ENCODE measurements around the gene DPF1. TPM values are rescaled to one million over a fixed set of nuclear protein-coding genes. Genes with fewer than 3 reads are reported as not detected.

Gene DPF1
- total and polyA plus RNA-seq, 2 donors from 2014 or later: not detected

DNA sequence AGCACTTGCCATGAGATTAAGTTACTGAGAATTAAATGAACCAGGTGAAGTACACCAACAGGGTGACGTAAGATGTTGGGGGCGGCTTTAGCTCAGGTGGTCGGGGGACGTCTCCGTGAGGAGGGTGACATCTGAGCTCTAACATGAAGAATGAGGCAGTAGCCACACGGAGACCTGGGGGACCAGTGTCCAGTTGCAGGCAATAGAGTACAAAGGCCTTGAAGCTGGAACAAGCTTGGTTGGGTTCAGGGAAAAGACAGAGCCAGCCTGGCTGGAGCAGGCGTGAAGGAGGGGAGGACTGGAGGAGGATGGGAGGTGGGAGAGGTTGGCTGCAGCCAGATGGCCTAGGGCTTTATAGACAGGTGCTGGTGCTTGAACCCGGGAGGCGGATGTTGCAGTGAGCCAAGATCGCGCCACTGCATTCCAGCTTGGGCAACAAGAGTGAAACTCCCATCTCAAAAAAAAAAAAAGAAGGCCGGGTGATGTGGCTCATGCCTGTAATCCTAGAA lies 42.0 kb upstream of the DPF1 start:
- intact Hi-C loops (cut with DNase I): no loop called here
- no peaks in the 10 kb centered on the region for H3K27me3 ChIP-seq (ENCODE audit: control insufficient read depth, insufficient read depth, low read length)
- no peak for TF ChIP-seq CTCF (IDR thresholded peaks at IDR 0.05; ENCODE audit: borderline replicate concordance, extremely low read depth, insufficient read depth)
- FAIRE-seq (no peak), DNase-seq (peak; percentile 63 to 84 (median 73))
- H3K36me3 ChIP-seq (ENCODE audit: control insufficient read depth in 2 of 3, insufficient read depth in 3 of 3, low read length in 3 of 3): no peaks in the 10 kb centered on the region
- peak overlapping the region; percentile 94 to 96 for H3K27ac ChIP-seq (ENCODE audit: low read depth in 2 of 2, low read length in 2 of 2)
- peak overlapping the region; percentile 11 to 96 (median 81) for H3K9ac ChIP-seq (ENCODE audit: low read length in 3 of 3)
- H3K4me1 ChIP-seq (ENCODE audit: control insufficient read depth in 2 of 3, insufficient read depth in 2 of 3, low read depth in 1 of 3, low read length in 3 of 3): peaks cover 3 to 45% (median 24%) of the 10 kb centered on the region in 3 donors
- H3K4me3 ChIP-seq (ENCODE audit: low read length in 3 of 3): peak overlapping the region in 2 of 3 donors; percentile 79 to 80
- H3K9me3 ChIP-seq (ENCODE audit: control insufficient read depth in 2 of 3, insufficient read depth in 1 of 3, low read length in 3 of 3): no peaks in the 10 kb centered on the region

DNA sequence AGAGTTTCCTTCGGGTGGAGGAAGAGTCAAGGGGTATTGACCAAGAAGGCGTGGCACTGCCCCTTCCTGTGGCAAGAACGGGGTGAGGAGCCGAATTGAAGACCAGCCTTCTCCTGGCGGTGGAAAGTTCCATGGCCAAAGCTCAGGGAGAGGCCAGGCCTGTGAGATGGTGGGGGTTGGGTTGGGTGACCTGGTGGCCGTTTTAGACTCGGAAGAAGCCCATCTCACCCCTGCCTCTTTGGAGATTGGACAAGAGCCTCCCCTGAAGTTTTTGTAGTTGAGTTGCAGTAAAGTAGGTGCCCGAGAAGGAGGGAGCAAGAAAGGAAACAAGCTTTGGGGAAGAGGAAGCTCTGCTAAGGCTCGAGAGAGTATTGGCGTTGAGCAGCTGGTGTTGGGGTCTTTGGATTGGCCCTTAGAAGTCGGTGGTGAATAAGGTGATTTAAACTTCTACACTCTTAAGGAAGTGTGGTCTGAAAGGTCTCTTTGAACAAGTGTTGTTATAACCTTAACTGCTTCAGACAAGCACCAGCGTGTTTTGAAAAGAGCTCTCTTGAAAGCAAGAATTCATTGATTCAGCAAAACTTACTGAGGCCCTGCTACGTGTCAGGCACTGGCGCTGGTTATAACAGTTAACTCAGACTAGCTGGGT lies 41.3 kb upstream of the DPF1 start:
- Histone ChIP-seq H3K9ac (ENCODE audit: low read length in 3 of 3) (peak overlapping the region; percentile 61 to 96 (median 81)), H3K27me3 (ENCODE audit: control insufficient read depth, insufficient read depth, low read length) (no peaks in the 10 kb centered on the region), H3K27ac (ENCODE audit: low read depth in 2 of 2, low read length in 2 of 2) (peak overlapping the region; percentile 94 to 96), H3K4me3 (ENCODE audit: low read length in 3 of 3) (peak overlapping the region; percentile 73 to 80 (median 79)), H3K36me3 (ENCODE audit: control insufficient read depth in 2 of 3, insufficient read depth in 3 of 3, low read length in 3 of 3) (no peaks in the 10 kb centered on the region), H3K4me1 (ENCODE audit: control insufficient read depth in 2 of 3, insufficient read depth in 2 of 3, low read depth in 1 of 3, low read length in 3 of 3) (peaks cover 3 to 40% (median 24%) of the 10 kb centered on the region in 3 donors), H3K9me3 (ENCODE audit: control insufficient read depth in 2 of 3, insufficient read depth in 1 of 3, low read length in 3 of 3) (no peaks in the 10 kb centered on the region)
- intact Hi-C loops (cut with DNase I): no loop called here
- DNase-seq: peak in 2 of 5 donors; percentile 30 to 77
- FAIRE-seq: no peak
- no peak for TF ChIP-seq CTCF (IDR thresholded peaks at IDR 0.05; ENCODE audit: borderline replicate concordance, extremely low read depth, insufficient read depth)

DNA sequence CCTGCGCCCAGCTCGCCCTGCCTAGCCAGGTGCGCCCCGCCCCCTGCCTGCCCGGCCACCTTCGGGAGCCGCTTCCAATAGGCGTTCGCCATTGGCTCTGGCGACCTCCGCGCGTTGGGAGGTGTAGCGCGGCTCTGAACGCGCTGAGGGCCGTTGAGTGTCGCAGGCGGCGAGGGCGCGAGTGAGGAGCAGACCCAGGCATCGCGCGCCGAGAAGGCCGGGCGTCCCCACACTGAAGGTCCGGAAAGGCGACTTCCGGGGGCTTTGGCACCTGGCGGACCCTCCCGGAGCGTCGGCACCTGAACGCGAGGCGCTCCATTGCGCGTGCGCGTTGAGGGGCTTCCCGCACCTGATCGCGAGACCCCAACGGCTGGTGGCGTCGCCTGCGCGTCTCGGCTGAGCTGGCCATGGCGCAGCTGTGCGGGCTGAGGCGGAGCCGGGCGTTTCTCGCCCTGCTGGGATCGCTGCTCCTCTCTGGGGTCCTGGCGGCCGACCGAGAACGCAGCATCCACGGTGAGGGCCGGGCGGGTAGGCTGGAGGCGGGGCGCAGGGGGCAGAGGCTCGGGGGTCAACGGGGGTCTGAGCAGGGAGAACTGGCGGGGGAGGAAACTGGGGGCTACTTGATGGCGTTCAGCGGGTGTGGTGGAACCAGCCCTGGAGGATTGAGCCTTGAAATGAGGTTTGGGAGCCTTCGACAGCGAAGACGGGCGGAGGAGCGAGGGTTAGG lies 40.6 kb upstream of the DPF1 start, which contains the start of gene SPINT2:
SPINT2 (plus strand) TSS at position 88 of the 727 bp plus-strand sequence; CDS start at position 408, 320 bp downstream.
- DNase-seq (peak in 4 of 5 donors; percentile 80 to 94 (median 88)), FAIRE-seq (no peak)
- TF ChIP-seq CTCF (IDR thresholded peaks at IDR 0.05; ENCODE audit: borderline replicate concordance, extremely low read depth, insufficient read depth): no peak
- intact Hi-C loops (cut with DNase I): no loop called here
- Histone ChIP-seq H3K4me3 (ENCODE audit: low read length in 3 of 3) (peak within 1 kb of the TSS; percentile 73 to 80 (median 79)), H3K4me1 (ENCODE audit: control insufficient read depth in 2 of 3, insufficient read depth in 2 of 3, low read depth in 1 of 3, low read length in 3 of 3) (peaks cover 3 to 38% (median 24%) of the 10 kb centered on the region in 3 donors), H3K9me3 (ENCODE audit: control insufficient read depth in 2 of 3, insufficient read depth in 1 of 3, low read length in 3 of 3) (no peaks in the 10 kb centered on the region), H3K27me3 (ENCODE audit: control insufficient read depth, insufficient read depth, low read length) (no peaks in the 10 kb centered on the region), H3K9ac (ENCODE audit: low read length in 3 of 3) (peak within 1 kb of the TSS; percentile 61 to 96 (median 81)), H3K36me3 (ENCODE audit: control insufficient read depth in 2 of 3, insufficient read depth in 3 of 3, low read length in 3 of 3) (no peaks in the 10 kb centered on the region), H3K27ac (ENCODE audit: low read depth in 2 of 2, low read length in 2 of 2) (peak within 1 kb of the TSS; percentile 94 to 96)
